Chondrocyte (in vitro differentiated cells): ENCODE measurements around the gene SUB1. TPM values are rescaled to one million over a fixed set of nuclear protein-coding genes. Genes with fewer than 3 reads are reported as not detected.
"Not testable (repeated sequence)": the region's sequence is repeated elsewhere in the genome, so short reads cannot be mapped to it uniquely, and the experiment has no call there.

Source experiments
- DNase-seq: peaks from one replicate; pipeline ENCODE4 v3.0.0; 2021; ENCODE audit warnings: mixed read lengths, low spot score
- H3K27ac Mint-ChIP-seq: one replicate; pipeline ENCODE4 v1.8.0; 2021; ENCODE audit warnings: mild to moderate bottlenecking, moderate library complexity, mixed read lengths; ENCODE audit not compliant: unreplicated experiment
- H3K27me3 Mint-ChIP-seq: 2 replicates; pipeline ENCODE4 v1.8.0; 2021; ENCODE audit warnings: low read depth, mixed read lengths
- H3K36me3 Mint-ChIP-seq: 2 replicates; pipeline ENCODE4 v1.8.0; 2021; ENCODE audit warnings: low read depth, mixed read lengths
- H3K4me1 Mint-ChIP-seq: 2 replicates; pipeline ENCODE4 v1.8.0; 2021; ENCODE audit warnings: low read depth, mild to moderate bottlenecking, mixed read lengths
- H3K4me3 Mint-ChIP-seq: one replicate; pipeline ENCODE4 v1.8.0; 2021; ENCODE audit warnings: mild to moderate bottlenecking, moderate library complexity, mixed read lengths; ENCODE audit not compliant: unreplicated experiment
- H3K9me3 Mint-ChIP-seq: 2 replicates; pipeline ENCODE4 v1.8.0; 2021; ENCODE audit warnings: low read depth, mixed read lengths
- total RNA-seq: library from RNA; stranded (reverse); gene quantifications from 3 replicates; pipeline ENCODE4 v1.2.1, GENCODE V29; 2021
- TF ChIP-seq, protein P1 (sequence below): fragments of 200-600 bp; sonication (generic); IDR thresholded peaks from 2 replicates; pipeline ENCODE4 v1.5.0; 2021; ENCODE audit warnings: antibody characterized with exemption, mild to moderate bottlenecking, moderate library complexity

The SUB1 gene
- total RNA-seq, 1 donor from 2014 or later = 163 TPM

DNA sequence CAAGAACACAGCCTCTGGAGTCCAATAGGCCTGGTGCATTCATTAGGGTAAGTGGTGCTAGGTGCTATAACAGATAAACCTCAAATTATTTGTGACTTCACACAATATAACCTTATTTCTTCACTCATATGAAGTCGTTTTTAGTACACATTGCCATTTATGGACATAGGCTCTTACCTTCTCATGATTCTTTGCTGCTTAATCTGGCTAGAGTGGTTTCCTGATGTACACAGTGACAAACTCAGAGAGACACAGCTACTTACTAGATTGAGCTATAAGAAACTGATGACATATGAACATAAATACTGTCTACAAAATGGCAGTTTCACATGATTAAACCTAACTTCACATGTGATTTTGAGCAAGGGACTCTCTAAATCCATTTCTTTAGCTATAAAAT, 14.2 kb upstream of the SUB1 start:
- Mint-ChIP-seq H3K4me3 (no peak overlapping the region), H3K9me3 (peaks cover 6% of the 10 kb centered on the region), H3K27me3 (no peaks in the 10 kb centered on the region), H3K36me3 (peaks cover 1% of the 10 kb centered on the region), H3K4me1 (peaks cover 4% of the 10 kb centered on the region), H3K27ac (no peak overlapping the region)
- no peak for DNase-seq
- TF ChIP-seq, protein P1, sequence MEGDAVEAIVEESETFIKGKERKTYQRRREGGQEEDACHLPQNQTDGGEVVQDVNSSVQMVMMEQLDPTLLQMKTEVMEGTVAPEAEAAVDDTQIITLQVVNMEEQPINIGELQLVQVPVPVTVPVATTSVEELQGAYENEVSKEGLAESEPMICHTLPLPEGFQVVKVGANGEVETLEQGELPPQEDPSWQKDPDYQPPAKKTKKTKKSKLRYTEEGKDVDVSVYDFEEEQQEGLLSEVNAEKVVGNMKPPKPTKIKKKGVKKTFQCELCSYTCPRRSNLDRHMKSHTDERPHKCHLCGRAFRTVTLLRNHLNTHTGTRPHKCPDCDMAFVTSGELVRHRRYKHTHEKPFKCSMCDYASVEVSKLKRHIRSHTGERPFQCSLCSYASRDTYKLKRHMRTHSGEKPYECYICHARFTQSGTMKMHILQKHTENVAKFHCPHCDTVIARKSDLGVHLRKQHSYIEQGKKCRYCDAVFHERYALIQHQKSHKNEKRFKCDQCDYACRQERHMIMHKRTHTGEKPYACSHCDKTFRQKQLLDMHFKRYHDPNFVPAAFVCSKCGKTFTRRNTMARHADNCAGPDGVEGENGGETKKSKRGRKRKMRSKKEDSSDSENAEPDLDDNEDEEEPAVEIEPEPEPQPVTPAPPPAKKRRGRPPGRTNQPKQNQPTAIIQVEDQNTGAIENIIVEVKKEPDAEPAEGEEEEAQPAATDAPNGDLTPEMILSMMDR = no peak

DNA sequence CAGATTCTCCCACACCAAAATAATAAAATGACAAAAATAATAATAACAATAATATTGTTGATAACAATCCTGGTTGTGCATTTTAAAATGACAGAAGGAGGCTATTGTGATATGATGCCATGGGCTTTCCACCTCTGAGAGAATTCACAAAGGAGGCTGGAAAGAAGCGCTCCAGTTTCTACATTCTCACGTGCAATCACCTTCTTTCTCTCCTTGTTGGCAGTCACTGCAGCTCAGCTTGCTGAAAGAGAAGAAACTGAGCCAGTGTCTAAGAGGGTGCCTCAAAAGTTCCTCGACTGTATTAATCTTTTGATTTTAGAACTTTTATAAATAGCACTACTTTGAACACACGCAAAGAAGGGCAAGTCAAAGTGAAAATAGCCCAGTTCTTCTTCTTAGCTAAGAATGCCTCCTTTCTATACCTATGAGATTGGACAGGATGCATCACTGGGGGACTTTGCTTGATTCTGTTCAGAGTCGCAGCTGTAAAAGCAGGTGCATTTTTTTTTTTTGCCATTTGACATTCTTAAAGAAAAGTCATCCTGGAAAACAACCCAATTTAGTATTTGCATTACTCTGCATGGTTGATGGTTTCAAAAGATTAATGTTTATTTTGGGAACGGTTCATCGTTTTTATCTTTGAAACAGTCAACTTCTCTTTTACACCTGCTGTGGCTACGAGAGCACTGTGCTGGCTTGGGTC, 12.4 kb upstream of the SUB1 start:
- H3K27me3 Mint-ChIP-seq = no peaks in the 10 kb centered on the region
- TF ChIP-seq, protein P1 = no peak

DNA sequence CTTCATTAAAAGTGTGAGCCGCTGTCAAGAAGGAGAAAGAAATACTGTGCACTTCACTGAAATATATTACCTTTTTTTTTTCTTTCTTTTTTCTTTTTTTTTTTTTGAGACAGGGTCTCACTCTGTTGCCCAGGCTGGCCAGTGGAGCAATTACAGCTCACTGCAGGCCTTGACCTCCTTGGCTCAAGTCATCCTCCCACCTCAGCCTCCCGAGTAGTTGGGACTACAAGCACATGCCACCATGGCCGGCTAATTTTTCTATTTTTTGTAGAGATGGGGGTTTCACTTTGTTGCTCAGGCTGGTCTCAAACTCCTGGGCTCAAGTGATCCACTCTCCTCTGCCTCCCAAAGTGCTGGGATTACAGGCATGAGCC, 11.9 kb upstream of the SUB1 start:
- H3K9me3 Mint-ChIP-seq, H3K4me3 Mint-ChIP-seq, H3K27ac Mint-ChIP-seq, H3K36me3 Mint-ChIP-seq, H3K27me3 Mint-ChIP-seq, DNase-seq, H3K4me1 Mint-ChIP-seq: not testable (repeated sequence)

More for the DNA sequence above, 12.4 kb upstream of the SUB1 start:
- Mint-ChIP-seq H3K4me1 (peaks cover 4% of the 10 kb centered on the region), H3K27ac (no peak overlapping the region), H3K4me3 (no peak overlapping the region), H3K36me3 (no peaks in the 10 kb centered on the region), H3K9me3 (peaks cover 4% of the 10 kb centered on the region)
- DNase-seq = no peak

DNA sequence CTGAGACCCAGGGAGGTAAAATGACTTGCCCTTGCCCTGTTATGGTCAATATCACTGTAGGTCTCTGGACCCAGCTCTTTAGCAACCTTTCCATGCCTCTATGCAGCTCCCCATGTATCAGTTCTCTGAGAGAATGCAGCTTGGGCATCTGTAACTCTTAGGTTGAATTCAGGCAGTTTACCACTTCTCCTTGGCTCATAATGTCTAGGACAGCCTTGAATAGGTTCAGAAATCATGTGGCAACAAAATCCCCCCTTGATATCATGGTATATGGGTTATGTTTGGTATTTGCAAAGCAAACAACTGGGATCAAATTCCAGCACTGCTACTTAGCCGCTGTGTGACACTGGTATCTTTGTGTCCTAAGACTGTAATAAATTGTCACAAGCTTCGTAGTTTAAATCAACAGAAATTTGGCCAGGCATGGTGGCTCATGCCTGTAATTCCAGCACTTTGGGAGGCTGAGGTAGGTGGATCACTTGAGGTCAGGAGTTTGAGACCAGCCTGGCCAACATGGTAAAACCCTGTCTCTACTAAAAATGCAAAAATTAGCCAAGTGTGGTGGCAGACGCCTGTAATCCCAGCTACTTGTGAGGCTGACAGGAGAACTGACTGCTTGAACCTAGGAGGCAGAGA, 10.7 kb upstream of the SUB1 start:
- Mint-ChIP-seq H3K9me3 (peaks cover 1% of the 10 kb centered on the region), H3K27me3 (no peaks in the 10 kb centered on the region), H3K27ac (no peak overlapping the region), H3K4me1 (no peaks in the 10 kb centered on the region), H3K36me3 (no peaks in the 10 kb centered on the region), H3K4me3 (no peak overlapping the region)
- TF ChIP-seq, protein P1 = no peak
- DNase-seq = no peak

DNA sequence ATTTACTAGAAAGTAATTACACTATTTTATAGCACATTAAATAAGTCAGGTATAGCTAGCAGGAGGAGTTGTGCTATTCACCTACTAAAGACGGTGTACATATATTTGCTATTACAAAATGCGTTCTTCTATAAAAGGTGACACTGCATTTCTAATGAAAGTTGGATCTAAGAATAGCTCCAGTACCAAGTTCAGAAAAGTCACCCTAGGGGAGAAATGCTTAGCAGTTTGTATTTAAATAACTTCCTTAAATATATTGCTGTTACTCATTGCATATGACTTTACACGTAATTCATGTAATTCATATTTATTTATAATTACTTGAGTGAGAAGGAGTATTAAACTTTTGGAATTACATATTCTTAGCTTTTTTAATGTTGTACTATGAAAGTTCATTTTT, 7.0 kb upstream of the SUB1 start:
- H3K4me1 Mint-ChIP-seq = peaks cover 9% of the 10 kb centered on the region
- H3K36me3 Mint-ChIP-seq = peaks cover 3% of the 10 kb centered on the region
- no peak overlapping the region for H3K27ac Mint-ChIP-seq

More for the DNA sequence above, 7.0 kb upstream of the SUB1 start:
- Mint-ChIP-seq H3K9me3 (no peaks in the 10 kb centered on the region), H3K27me3 (no peaks in the 10 kb centered on the region), H3K4me3 (no peak overlapping the region)
- TF ChIP-seq, protein P1 = no peak
- DNase-seq = no peak
